ENCODE data around the gene OR4E1. TPM values are rescaled to one million over a fixed set of nuclear protein-coding genes. Genes with fewer than 3 reads are reported as not detected.

Gene OR4E1
- total RNA-seq, 3 donors from 2014 or later: not detected

DNA sequence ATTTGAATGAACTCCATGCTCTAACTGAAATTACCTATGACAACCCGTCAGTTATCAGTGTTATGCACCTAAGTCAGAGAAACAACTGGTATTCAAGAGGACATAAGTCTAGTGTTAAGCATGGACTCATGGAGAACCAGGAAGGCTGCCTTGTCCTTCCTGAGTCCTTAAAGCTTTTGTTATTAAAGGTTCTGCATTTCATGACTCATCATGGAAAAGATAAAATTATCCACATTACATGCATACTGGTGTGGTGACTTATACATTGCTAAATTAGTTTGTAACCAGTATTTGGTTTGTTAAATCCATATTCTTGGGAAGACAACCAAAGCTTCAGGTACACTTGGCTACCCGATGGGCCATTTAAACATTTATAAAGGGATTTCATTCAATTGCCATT, 6.5 kb upstream of the OR4E1 start:
- ATAC-seq (no peak), DNase-seq (no peak)
- Mint-ChIP-seq H3K4me3 (no peak overlapping the region), H3K36me3 (ENCODE audit: insufficient read depth) (no peaks in the 10 kb centered on the region), H3K9me3 (peaks cover 4% of the 10 kb centered on the region), H3K27me3 (ENCODE audit: low read depth) (peaks cover 18% of the 10 kb centered on the region), H3K4me1 (ENCODE audit: low read depth) (no peaks in the 10 kb centered on the region)

DNA sequence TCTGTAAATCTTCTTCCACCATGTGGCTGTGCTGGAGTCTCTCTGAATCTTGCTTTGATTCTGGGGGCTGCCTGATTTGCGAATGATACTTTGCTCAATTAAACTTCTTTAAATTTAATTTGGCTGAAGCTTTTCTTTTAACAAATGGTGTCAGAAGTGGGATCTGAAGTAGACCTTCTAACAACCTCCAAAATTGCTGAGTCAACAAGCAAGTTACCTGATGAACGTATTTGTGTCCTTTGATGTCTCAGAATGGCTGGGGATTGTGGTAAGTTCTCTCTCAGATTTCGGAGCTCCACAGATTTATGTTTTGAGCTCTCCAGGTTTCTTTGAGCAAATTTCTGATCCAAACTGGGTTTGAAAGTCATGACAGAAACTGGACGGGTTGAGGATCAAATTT, 1.9 kb upstream of the OR4E1 start:
- no peak overlapping the region for H3K4me3 Mint-ChIP-seq
- H3K36me3 Mint-ChIP-seq (ENCODE audit: insufficient read depth): no peaks in the 10 kb centered on the region
- H3K9me3 Mint-ChIP-seq: peaks cover 4% of the 10 kb centered on the region
- no peaks in the 10 kb centered on the region for H3K4me1 Mint-ChIP-seq (ENCODE audit: low read depth)
- peaks cover 16% of the 10 kb centered on the region for H3K27me3 Mint-ChIP-seq (ENCODE audit: low read depth)
- no peak for DNase-seq
- no peak for ATAC-seq

DNA sequence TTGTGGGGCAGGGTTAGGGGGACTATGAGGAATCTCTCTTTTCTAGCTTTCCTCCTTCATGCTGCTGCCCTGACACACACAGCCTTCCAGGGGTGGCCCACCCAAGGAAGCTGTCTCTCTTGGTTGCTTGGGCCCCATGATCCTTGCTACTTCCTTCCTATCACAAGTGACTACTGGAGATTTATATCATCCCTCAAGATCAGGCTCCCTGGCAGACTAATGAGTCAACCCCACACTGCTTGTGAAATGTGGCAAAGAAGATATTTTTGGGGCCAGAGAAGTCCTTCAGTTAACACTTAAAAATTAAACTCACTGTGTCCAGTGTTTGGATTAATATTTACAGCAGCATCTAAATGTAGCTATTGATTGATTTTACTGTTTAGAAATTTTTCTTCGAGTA, 1.5 kb downstream of the OR4E1 start:
- peaks cover 15% of the 10 kb centered on the region for H3K27me3 Mint-ChIP-seq (ENCODE audit: low read depth)

DNA sequence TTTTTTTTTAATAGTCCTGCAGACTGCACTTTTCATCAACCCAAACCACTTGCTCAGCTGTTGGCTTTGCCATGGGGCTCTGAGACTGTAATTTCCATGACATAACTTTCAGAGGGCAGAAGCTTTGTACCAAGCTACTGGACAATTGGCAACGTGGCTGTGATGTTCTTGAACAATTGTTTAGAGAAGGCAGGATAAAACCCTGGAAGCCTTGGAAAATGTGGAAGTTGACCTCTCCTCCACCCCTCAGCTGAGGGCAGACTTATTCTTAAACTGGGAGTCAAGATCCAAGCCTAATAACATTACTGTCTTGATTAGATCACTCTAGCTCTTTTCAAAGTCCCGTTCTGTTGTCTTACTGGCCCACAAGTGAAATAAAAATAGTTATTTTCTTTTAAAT, 2.2 kb downstream of the OR4E1 start:
- ATAC-seq: no peak
- peaks cover 4% of the 10 kb centered on the region for H3K9me3 Mint-ChIP-seq
- H3K4me3 Mint-ChIP-seq: no peak overlapping the region

More for the DNA sequence above, 1.5 kb downstream of the OR4E1 start:
- no peaks in the 10 kb centered on the region for H3K36me3 Mint-ChIP-seq (ENCODE audit: insufficient read depth)
- ATAC-seq (no peak), DNase-seq (no peak)
- H3K9me3 Mint-ChIP-seq: peaks cover 4% of the 10 kb centered on the region
- H3K4me3 Mint-ChIP-seq: no peak overlapping the region
- H3K4me1 Mint-ChIP-seq (ENCODE audit: low read depth): no peaks in the 10 kb centered on the region

DNA sequence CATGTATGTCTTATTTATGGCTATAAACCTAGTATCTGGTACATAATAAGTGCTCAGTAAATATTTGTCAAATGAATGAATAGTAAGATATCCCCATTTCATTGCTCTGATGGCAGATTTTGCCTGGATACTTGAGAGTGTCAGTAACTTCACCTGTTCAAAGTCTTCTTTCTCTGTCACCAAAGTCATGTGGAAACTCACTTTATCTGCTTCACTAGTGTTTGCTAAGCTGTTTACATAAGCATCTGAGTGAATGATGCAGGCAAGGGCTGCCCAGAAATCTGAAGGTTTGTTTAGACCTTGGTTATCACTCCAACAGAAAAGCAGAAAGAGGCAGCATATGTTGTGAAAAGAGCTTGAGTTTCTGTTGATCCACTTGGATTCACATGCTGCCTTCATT, 4.3 kb downstream of the OR4E1 start:
- ATAC-seq: no peak
- DNase-seq: no peak
- H3K9me3 Mint-ChIP-seq: no peaks in the 10 kb centered on the region
- H3K4me1 Mint-ChIP-seq (ENCODE audit: low read depth): no peaks in the 10 kb centered on the region
- H3K27me3 Mint-ChIP-seq (ENCODE audit: low read depth): peaks cover 28% of the 10 kb centered on the region
- H3K36me3 Mint-ChIP-seq (ENCODE audit: insufficient read depth): no peaks in the 10 kb centered on the region
- no peak overlapping the region for H3K4me3 Mint-ChIP-seq

More for the DNA sequence above, 2.2 kb downstream of the OR4E1 start:
- Mint-ChIP-seq H3K4me1 (ENCODE audit: low read depth) (no peaks in the 10 kb centered on the region), H3K36me3 (ENCODE audit: insufficient read depth) (no peaks in the 10 kb centered on the region), H3K27me3 (ENCODE audit: low read depth) (peaks cover 19% of the 10 kb centered on the region)
- DNase-seq: no peak

DNA sequence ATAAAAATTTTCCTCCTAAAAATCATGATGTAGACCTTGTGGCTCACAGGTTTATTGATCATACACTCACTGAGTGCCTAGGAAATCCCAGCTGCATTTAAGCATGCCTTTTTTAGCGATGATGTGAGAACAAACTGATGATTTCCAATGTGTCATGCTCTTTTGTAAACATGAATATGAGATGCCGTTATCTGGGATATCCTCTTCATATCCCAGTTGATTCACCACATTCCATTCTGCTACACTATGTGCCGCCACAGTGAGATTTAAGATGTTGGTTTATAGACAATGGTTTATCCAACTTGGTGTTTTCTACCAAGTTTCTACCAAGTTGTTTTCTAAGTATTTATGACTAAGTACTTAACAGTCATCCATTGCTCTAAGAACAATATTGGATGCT, 5.2 kb downstream of the OR4E1 start:
- no peak for ATAC-seq
- H3K4me1 Mint-ChIP-seq (ENCODE audit: low read depth): no peaks in the 10 kb centered on the region
- H3K4me3 Mint-ChIP-seq: no peak overlapping the region
- H3K27me3 Mint-ChIP-seq (ENCODE audit: low read depth): peaks cover 35% of the 10 kb centered on the region
- no peaks in the 10 kb centered on the region for H3K9me3 Mint-ChIP-seq
- no peak for DNase-seq
- H3K36me3 Mint-ChIP-seq (ENCODE audit: insufficient read depth): no peaks in the 10 kb centered on the region

DNA sequence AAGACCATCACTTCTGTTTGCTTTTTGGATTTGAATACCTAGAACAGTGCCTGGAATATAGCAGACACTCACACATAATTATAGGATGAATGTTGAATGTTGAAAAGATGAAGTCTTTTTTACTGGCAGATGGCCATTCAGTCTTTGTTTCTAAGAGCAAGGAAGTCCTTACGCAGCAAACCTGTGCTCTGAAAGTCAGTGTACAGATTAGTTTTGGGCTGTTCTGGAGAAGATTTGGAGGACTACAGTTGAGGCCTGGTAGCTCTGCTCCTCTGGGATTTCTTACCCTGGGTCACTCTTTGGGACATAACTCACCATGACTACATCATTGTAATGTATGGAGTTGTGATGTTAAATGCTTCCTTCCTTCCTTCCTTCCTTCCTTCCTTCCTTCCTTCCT, 16.6 kb downstream of the OR4E1 start:
- Mint-ChIP-seq H3K27me3 (ENCODE audit: low read depth) (peaks cover 11% of the 10 kb centered on the region), H3K36me3 (ENCODE audit: insufficient read depth) (no peaks in the 10 kb centered on the region), H3K9me3 (no peaks in the 10 kb centered on the region), H3K4me1 (ENCODE audit: low read depth) (no peaks in the 10 kb centered on the region), H3K4me3 (no peak overlapping the region)
- DNase-seq (no peak), ATAC-seq (no peak)

DNA sequence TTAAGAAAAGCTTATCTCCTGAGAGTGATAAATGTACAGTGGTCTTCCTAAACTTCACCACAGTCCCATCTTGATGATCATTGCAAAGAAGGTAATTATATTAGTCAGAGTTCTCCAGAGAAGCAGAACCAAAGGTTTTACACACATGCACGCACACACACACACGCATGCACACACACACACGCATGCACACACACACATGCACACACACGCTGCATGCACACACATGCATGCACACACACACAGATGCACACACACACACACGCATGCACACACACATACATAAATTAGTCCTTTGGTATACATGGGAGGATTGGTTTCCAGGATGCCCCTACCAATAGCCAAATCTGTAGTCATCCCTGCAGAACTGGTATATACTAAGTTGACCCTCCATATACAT, 19.4 kb downstream of the OR4E1 start:
- Mint-ChIP-seq H3K36me3 (ENCODE audit: insufficient read depth) (no peaks in the 10 kb centered on the region), H3K9me3 (no peaks in the 10 kb centered on the region), H3K4me3 (no peak overlapping the region), H3K4me1 (ENCODE audit: low read depth) (no peaks in the 10 kb centered on the region), H3K27me3 (ENCODE audit: low read depth) (peaks cover 22% of the 10 kb centered on the region)
- ATAC-seq (no peak), DNase-seq (no peak)

DNA sequence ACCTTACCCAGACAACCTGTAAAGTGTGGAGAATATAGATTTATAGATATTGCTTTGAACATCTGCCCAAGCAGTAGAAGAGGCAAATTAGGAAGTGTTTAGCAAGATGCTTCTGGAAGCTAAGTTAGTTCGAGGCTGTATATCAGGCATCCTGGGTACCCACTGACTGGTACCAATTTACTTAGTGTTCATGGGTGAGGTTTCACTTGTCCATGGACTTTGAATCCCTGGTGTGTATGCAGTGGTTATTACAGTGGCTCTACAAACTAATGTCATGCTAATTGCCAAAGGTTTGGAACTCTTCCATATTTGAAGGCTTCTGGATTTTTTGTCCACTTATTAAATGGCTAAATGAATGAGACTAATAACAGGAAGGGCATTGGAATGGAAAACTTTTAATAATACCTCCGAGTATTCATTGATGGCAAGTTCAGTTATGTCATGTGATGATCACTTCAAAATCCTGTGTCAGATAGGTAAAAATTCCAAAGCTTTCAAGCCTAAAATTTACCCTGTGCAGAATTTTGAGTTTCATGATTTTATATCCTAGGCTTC, 20.2 kb downstream of the OR4E1 start, which contains the start of gene OR4E2:
TSS of gene OR4E2 (plus strand) at position 505 of the 555 bp plus-strand sequence. CDS start 11,248 bp downstream, outside the sequence.
- Mint-ChIP-seq H3K9me3 (peaks cover 1% of the 10 kb centered on the region), H3K4me3 (no peak within 1 kb of the TSS), H3K4me1 (ENCODE audit: low read depth) (no peaks in the 10 kb centered on the region), H3K36me3 (ENCODE audit: insufficient read depth) (no peaks in the 10 kb centered on the region), H3K27me3 (ENCODE audit: low read depth) (peaks cover 24% of the 10 kb centered on the region)
- ATAC-seq (no peak), DNase-seq (no peak)

DNA sequence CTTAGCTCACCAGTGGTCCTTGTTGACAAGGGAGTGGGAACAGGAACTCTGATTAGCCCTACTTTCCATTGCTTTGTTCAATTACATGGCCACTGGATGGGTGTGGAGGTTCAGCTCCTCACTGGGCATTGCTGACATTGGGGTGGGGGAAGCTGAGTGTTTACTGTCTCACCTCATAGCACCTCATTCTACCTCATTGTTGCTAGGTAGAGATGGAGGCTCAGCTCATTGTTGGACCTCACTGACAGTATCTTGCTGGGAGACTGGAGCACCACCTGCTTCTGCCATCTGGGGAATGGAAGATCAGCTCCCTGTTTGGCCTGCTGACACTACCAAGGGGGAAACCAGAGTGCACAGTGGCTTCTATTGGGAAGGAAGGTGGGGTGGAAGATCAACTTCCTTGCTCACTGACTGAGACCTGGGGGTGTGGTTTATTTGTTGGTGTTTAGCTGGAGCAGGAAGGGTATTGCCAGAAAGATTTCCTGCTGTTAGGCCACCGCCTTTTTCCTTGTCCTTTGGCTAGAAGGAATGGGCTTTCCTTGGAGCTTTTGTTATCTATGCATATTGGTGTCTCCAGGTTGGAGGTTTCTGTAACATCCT, 21.3 kb downstream of the OR4E1 start:
- no peak for ATAC-seq
- Mint-ChIP-seq H3K4me1 (ENCODE audit: low read depth) (no peaks in the 10 kb centered on the region), H3K27me3 (ENCODE audit: low read depth) (peaks cover 25% of the 10 kb centered on the region), H3K4me3 (no peak overlapping the region), H3K9me3 (peaks cover 3% of the 10 kb centered on the region), H3K36me3 (ENCODE audit: insufficient read depth) (no peaks in the 10 kb centered on the region)
- DNase-seq: no peak

DNA sequence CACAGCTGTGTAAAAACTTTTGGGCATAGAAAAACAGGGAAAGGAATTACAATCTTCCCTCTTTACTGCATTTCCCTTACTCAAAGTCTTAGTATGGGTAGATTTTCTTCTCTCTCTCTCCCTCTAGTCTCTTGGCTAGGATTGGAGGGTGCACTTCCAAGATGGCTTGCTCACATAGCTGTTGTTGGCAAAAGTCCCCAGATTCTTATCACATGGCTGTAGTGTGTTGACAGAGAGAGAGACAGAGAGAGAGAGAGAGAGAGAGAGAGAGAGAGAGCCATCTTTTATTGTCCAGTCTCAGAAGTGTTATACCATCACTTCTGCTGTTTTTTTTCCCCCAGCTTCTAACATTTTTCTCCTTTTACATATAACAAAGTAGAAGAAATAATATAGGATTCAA, 26.2 kb downstream of the OR4E1 start:
- Mint-ChIP-seq H3K27me3 (ENCODE audit: low read depth) (peaks cover 31% of the 10 kb centered on the region), H3K36me3 (ENCODE audit: insufficient read depth) (no peaks in the 10 kb centered on the region), H3K4me1 (ENCODE audit: low read depth) (no peaks in the 10 kb centered on the region), H3K4me3 (no peak overlapping the region), H3K9me3 (peaks cover 3% of the 10 kb centered on the region)
- no peak for DNase-seq
- no peak for ATAC-seq

DNA sequence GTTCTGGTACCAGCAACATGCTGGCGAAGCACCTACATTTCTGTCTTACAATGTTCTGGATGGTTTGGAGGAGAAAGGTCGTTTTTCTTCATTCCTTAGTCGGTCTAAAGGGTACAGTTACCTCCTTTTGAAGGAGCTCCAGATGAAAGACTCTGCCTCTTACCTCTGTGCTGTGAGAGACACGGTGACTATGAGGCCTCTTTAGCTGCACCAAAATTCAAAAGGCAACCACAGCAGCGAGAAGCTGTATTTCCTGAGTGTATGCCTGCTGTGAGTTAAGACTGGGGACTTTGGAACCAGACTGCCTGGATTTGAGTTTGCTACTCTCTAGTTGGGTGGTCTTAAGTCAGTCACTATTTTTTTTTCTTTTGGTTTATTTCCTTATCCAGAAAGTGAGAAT, 30.2 kb downstream of the OR4E1 start:
- Mint-ChIP-seq H3K27me3 (ENCODE audit: low read depth) (peaks cover 11% of the 10 kb centered on the region), H3K36me3 (ENCODE audit: insufficient read depth) (no peaks in the 10 kb centered on the region), H3K9me3 (peaks cover 2% of the 10 kb centered on the region), H3K4me1 (ENCODE audit: low read depth) (peaks cover 2% of the 10 kb centered on the region), H3K4me3 (peak overlapping the region; percentile 33)
- ATAC-seq: no peak
- DNase-seq: no peak

DNA sequence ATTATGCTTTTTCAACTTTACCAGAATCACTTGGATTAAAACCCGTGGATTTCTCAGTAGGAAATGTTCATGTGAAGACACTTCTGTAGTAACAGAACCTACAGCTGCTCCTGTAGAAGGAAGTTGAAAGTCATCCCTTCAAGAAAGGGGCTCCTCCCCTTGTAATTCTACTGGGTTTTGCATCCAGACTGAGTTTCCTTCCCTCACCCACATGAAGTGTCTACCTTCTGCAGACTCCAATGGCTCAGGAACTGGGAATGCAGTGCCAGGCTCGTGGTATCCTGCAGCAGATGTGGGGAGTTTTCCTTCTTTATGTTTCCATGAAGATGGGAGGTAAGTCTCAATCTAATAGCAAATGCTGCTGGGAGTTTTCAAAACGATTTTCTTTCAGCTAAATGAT, 30.9 kb downstream of the OR4E1 start:
- DNase-seq (no peak), ATAC-seq (no peak)
- Mint-ChIP-seq H3K4me3 (peak overlapping the region; percentile 33), H3K9me3 (no peaks in the 10 kb centered on the region), H3K27me3 (ENCODE audit: low read depth) (peaks cover 14% of the 10 kb centered on the region), H3K4me1 (ENCODE audit: low read depth) (peaks cover 2% of the 10 kb centered on the region), H3K36me3 (ENCODE audit: insufficient read depth) (no peaks in the 10 kb centered on the region)

DNA sequence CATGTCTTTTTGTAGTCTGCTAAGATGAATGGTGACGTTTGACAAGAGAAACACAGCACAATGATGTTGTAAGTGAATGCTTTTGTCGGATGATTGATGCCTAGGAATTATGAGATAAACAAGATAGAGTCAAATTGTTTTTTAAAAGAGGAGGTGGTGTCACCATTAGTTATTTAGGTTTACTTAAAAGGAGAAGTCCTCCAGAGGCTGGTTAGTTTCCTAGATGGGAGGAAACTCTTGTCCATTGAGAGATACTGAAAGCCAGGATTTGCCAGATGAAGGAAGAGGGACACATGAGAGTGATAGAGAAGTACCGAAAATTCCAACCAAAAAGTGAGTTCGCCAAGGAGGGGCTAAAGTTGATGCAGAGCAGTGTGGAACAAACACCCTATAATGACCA, 38.8 kb downstream of the OR4E1 start, which contains the start of gene OR10G2:
TSS of gene OR10G2 (minus strand) at position 101 of the 400 bp plus-strand sequence. CDS start at position 3, 98 bp downstream.
- Mint-ChIP-seq H3K27me3 (ENCODE audit: low read depth) (peaks cover 11% of the 10 kb centered on the region), H3K9me3 (peaks cover 8% of the 10 kb centered on the region), H3K4me1 (ENCODE audit: low read depth) (no peaks in the 10 kb centered on the region), H3K4me3 (no peak within 1 kb of the TSS), H3K36me3 (ENCODE audit: insufficient read depth) (no peaks in the 10 kb centered on the region)
- ATAC-seq (no peak), DNase-seq (no peak)

DNA sequence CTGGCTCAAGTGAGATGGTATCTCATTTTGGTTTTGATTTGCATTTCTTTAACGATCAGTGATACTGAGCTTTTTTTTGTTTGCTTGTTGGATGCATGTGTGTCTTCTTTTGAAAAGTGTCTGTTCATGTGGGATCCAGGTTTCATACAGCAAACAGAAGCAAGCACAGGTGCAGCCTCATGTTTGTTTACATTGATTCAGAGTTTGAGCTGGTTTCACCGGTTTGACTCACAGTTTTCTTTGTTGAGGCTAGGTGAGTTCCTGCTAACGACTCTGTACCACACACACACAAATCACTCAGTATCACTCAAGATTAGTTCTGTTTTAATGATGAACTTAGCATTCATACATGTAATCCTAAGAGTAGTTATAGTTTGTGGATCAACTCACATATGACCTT, 42.5 kb downstream of the OR4E1 start:
- Mint-ChIP-seq H3K4me3 (no peak overlapping the region), H3K9me3 (peaks cover 13% of the 10 kb centered on the region), H3K36me3 (ENCODE audit: insufficient read depth) (no peaks in the 10 kb centered on the region), H3K4me1 (ENCODE audit: low read depth) (no peaks in the 10 kb centered on the region), H3K27me3 (ENCODE audit: low read depth) (peaks cover 17% of the 10 kb centered on the region)
- ATAC-seq (no peak), DNase-seq (no peak)
